ENCODE data around the gene MYO5B.

Gene MYO5B

DNA sequence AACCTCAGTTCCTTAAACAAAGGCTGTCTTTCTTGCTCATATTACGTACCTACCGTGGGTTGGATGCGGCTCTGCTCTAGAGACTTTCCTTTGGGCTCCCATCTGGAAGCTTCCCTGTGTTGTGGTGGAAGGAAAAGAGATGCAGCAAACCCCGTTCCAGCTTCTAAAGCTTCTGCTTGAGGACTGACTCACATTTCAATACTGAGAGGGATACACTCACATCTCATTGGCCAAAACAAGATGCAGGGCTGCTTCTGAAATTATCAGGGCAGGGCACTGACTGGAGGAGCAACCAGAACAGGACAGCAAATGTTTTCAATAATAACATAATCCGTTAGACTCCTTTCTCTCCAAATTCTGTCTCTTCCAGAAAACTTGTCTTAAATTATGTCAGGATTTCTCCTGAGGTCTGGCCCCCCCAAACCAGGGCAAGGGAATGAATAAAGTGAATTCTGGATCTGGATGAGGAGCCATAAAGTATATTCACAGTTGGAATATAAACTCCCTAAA, 4.5 kb upstream of the MYO5B start:
- no peaks in the 10 kb centered on the region for H3K36me3 ChIP-seq (ENCODE audit: control insufficient read depth, insufficient read depth, low read length)
- peaks cover 11% of the 10 kb centered on the region for H3K27me3 ChIP-seq (ENCODE audit: control insufficient read depth, insufficient read depth, low read length)
- H3K9ac ChIP-seq (ENCODE audit: low read length): no peak overlapping the region
- H3K4me1 ChIP-seq (ENCODE audit: control insufficient read depth, insufficient read depth, low read length): no peaks in the 10 kb centered on the region
- no peak overlapping the region for H3K27ac ChIP-seq (ENCODE audit: low read depth, low read length)
- no peak overlapping the region for H3K4me3 ChIP-seq (ENCODE audit: low read length)

- Histone ChIP-seq H3K9ac (ENCODE audit: low read length) (no peak overlapping the region), H3K36me3 (ENCODE audit: control insufficient read depth, insufficient read depth, low read length) (no peaks in the 10 kb centered on the region), H3K27ac (ENCODE audit: low read depth, low read length) (no peak overlapping the region), H3K27me3 (ENCODE audit: control insufficient read depth, insufficient read depth, low read length) (peaks cover 19% of the 10 kb centered on the region), H3K4me1 (ENCODE audit: control insufficient read depth, insufficient read depth, low read length) (no peaks in the 10 kb centered on the region), H3K4me3 (ENCODE audit: low read length) (no peak overlapping the region)
Observed at GRCh38 chr18:50196261-50196660, 1.3 kb upstream of the MYO5B start.

DNA sequence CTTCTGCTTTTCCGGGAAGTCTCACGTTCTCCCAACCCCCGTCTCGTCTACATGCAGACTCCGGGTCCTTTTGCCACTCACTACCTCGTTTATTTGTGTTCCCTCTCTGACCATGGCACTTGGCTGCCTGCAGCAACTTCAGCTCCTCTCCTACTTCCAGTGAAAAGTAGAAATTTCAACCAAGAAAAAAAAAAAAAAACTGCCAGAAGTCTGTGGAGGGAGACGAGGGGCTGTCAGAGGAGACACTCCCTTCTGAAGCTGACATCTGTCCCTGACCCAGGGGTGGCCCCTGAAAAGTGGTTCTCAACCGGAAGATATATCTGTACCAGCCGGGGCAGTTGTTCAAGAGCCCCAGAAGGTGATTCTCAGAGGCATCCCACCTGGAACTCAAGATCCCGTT, 742 bp upstream of the MYO5B start:
- no peak overlapping the region for H3K27ac ChIP-seq (ENCODE audit: low read depth, low read length)
- H3K4me3 ChIP-seq (ENCODE audit: low read length): peak overlapping the region; percentile 45
- no peaks in the 10 kb centered on the region for H3K36me3 ChIP-seq (ENCODE audit: control insufficient read depth, insufficient read depth, low read length)
- H3K9ac ChIP-seq (ENCODE audit: low read length): no peak overlapping the region
- no peaks in the 10 kb centered on the region for H3K4me1 ChIP-seq (ENCODE audit: control insufficient read depth, insufficient read depth, low read length)
- H3K27me3 ChIP-seq (ENCODE audit: control insufficient read depth, insufficient read depth, low read length): peaks cover 19% of the 10 kb centered on the region

DNA sequence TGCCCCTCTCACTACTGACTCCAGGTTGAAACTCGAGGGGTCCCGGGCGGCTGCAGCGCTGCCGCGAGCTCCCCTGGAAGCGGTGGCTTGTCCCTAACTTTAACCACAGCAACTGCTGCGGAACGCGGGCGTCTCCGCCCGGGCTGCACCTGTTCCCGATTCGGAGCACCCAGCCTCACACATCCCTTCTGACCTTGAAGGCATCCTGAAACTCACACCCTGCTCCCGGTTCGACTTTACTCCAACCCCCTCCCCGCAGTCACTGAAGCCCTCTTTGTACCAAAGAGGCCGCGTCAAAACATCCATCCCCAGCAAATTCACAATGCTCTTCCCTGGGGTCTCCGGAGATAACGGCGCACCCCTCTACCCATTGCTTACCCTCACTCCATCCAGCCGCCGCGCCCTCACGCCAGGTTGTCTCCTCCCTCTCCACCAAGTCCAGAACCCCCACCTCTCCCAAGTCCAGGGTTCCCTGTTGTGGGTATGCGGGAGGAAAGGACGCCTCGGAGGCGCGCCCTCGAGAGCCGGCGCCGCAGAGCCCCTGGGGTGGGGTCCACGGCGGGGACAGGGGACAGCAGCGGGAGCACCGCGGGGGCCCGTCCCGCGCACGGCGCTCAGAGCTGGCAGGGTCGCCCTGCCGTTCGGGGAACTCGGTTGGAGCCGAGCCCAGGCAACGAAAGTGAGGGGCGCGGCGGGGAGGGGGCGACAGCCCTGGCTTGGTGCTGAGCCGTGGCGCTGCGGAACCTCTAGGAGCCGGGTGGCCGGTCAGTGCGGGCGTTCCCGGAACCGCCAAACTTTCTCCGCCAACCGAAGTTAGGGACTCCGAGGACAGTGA, 934 bp downstream of the MYO5B start:
- Histone ChIP-seq H3K4me3 (ENCODE audit: low read length) (peak overlapping the region; percentile 60), H3K4me1 (ENCODE audit: control insufficient read depth, insufficient read depth, low read length) (no peaks in the 10 kb centered on the region), H3K9ac (ENCODE audit: low read length) (peak overlapping the region; percentile 16), H3K36me3 (ENCODE audit: control insufficient read depth, insufficient read depth, low read length) (no peaks in the 10 kb centered on the region), H3K27me3 (ENCODE audit: control insufficient read depth, insufficient read depth, low read length) (peaks cover 19% of the 10 kb centered on the region), H3K27ac (ENCODE audit: low read depth, low read length) (no peak overlapping the region)

DNA sequence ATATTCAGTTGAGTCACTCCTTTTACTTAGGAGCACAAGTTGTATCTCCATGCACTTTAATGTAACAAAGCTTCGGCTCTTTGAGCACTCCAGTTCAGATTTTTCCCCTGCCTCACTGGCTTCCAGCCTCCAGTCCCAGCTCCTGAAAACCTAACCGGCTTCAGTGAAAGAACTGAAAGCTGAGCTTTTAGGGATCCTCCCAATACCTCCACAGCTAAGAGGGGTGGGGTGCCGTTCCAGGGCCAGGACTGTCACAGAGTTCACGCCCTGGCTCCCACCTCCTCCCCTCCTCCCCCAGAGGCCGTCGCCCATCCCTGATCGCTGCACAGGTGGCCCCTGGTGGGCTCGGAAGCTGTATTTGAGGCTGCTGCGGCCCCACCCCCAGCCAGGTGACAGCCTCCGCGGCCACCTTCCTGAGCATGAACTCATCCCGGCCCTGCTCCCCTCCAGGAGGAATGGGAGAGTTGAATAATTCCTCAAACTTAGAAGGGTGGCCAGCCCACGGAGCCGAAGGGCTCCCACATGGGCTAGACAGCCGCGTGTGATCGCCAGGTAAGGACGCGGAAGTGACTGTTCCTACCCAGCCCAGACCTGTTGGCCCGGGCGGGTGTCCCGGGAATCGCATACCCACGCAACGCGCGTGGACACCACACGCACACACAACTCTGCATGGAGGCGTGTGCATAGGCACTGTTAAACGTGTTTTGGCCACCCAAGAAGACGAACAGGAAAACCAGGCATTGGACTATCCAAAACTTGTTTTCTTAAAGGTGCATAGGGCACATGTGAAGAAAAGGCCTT, 1.8 kb downstream of the MYO5B start:
- H3K9ac ChIP-seq (ENCODE audit: low read length): no peak overlapping the region
- peak overlapping the region; percentile 60 for H3K4me3 ChIP-seq (ENCODE audit: low read length)
- H3K27ac ChIP-seq (ENCODE audit: low read depth, low read length): no peak overlapping the region
- peaks cover 19% of the 10 kb centered on the region for H3K27me3 ChIP-seq (ENCODE audit: control insufficient read depth, insufficient read depth, low read length)
- no peaks in the 10 kb centered on the region for H3K36me3 ChIP-seq (ENCODE audit: control insufficient read depth, insufficient read depth, low read length)
- H3K4me1 ChIP-seq (ENCODE audit: control insufficient read depth, insufficient read depth, low read length): no peaks in the 10 kb centered on the region

- H3K27me3 ChIP-seq (ENCODE audit: control insufficient read depth, insufficient read depth, low read length): peaks cover 14% of the 10 kb centered on the region
- H3K36me3 ChIP-seq (ENCODE audit: control insufficient read depth, insufficient read depth, low read length): no peaks in the 10 kb centered on the region
- no peak overlapping the region for H3K27ac ChIP-seq (ENCODE audit: low read depth, low read length)
- H3K9ac ChIP-seq (ENCODE audit: low read length): no peak overlapping the region
- no peak overlapping the region for H3K4me3 ChIP-seq (ENCODE audit: low read length)
- H3K4me1 ChIP-seq (ENCODE audit: control insufficient read depth, insufficient read depth, low read length): no peaks in the 10 kb centered on the region
Observed at GRCh38 chr18:50190926-50191325, 4.0 kb downstream of the MYO5B start.

DNA sequence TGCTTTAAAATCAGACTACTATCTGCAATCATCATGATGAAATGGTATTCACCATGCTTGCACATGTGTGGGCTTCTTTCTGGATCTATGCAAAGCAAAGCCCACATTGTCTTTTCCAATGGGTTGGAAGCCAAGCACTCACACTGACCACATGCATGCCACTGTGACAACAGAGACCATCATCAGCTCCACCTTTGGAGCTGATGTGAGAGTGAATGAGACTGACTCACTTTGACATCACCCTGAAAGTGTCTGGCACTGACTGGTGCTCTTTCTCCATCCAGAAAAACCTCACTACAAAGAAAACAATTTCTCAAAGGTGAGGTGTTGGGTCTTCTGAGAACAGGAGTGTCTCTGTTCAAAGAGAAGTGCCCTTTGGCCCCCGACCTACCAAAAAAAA, 4.7 kb downstream of the MYO5B start:
- Histone ChIP-seq H3K9ac (ENCODE audit: low read length) (no peak overlapping the region), H3K4me1 (ENCODE audit: control insufficient read depth, insufficient read depth, low read length) (no peaks in the 10 kb centered on the region), H3K27ac (ENCODE audit: low read depth, low read length) (no peak overlapping the region), H3K27me3 (ENCODE audit: control insufficient read depth, insufficient read depth, low read length) (peaks cover 8% of the 10 kb centered on the region), H3K4me3 (ENCODE audit: low read length) (no peak overlapping the region), H3K36me3 (ENCODE audit: control insufficient read depth, insufficient read depth, low read length) (no peaks in the 10 kb centered on the region)

GRCh38 chr18:50189160-50189559, 5.8 kb downstream of the MYO5B start:
- H3K27me3 ChIP-seq (ENCODE audit: control insufficient read depth, insufficient read depth, low read length): peaks cover 8% of the 10 kb centered on the region

DNA sequence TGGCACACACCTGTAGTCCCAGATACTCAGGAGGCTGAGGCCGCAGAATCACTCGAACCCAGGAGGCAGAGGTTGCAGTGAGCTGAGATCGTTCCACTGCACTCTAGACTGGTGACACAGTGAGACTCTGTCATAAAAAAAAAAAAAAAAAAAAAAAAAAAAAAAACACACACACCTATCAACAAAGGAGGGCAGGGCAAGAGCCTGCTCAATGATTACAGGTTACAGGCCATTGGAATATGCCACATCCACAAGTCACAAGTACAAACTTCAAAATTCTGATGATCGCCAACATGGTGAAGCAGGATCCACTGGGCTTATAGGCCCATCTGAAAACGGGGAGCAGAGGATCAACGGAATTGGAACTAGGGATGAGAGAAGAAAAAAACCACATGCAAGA, 6.3 kb downstream of the MYO5B start:
- Histone ChIP-seq H3K27me3 (ENCODE audit: control insufficient read depth, insufficient read depth, low read length) (peaks cover 7% of the 10 kb centered on the region), H3K4me1 (ENCODE audit: control insufficient read depth, insufficient read depth, low read length) (no peaks in the 10 kb centered on the region), H3K27ac (ENCODE audit: low read depth, low read length) (no peak overlapping the region), H3K36me3 (ENCODE audit: control insufficient read depth, insufficient read depth, low read length) (no peaks in the 10 kb centered on the region), H3K9ac (ENCODE audit: low read length) (no peak overlapping the region), H3K4me3 (ENCODE audit: low read length) (no peak overlapping the region)

More at GRCh38 chr18:50189160-50189559, 5.8 kb downstream of the MYO5B start:
- Histone ChIP-seq H3K9ac (ENCODE audit: low read length) (no peak overlapping the region), H3K36me3 (ENCODE audit: control insufficient read depth, insufficient read depth, low read length) (no peaks in the 10 kb centered on the region), H3K4me3 (ENCODE audit: low read length) (no peak overlapping the region), H3K4me1 (ENCODE audit: control insufficient read depth, insufficient read depth, low read length) (no peaks in the 10 kb centered on the region), H3K27ac (ENCODE audit: low read depth, low read length) (no peak overlapping the region)

DNA sequence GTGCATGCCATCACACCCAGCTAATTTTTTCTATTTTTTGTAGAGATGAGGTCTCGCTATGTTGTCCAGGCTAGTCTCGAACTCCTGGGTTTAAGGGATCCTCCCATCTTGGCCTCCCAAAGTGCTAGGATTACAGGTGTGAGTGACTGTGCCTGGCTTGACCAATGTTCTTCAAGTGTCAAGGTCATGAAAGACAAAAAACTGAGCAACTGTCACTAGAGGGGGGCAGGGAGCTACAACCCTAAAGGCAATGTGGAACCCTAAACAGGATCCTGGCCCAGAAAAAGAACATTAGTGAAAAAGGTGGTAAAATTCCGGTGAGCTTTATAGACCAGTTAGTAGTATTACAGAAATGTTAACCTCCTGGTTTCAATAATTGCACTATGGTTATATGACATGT, 7.3 kb downstream of the MYO5B start:
- no peak overlapping the region for H3K9ac ChIP-seq (ENCODE audit: low read length)
- H3K36me3 ChIP-seq (ENCODE audit: control insufficient read depth, insufficient read depth, low read length): no peaks in the 10 kb centered on the region
- no peaks in the 10 kb centered on the region for H3K4me1 ChIP-seq (ENCODE audit: control insufficient read depth, insufficient read depth, low read length)
- H3K27me3 ChIP-seq (ENCODE audit: control insufficient read depth, insufficient read depth, low read length): no peaks in the 10 kb centered on the region
- H3K27ac ChIP-seq (ENCODE audit: low read depth, low read length): no peak overlapping the region
- no peak overlapping the region for H3K4me3 ChIP-seq (ENCODE audit: low read length)

GRCh38 chr18:50186385-50186784, 8.6 kb downstream of the MYO5B start:
- H3K4me3 ChIP-seq (ENCODE audit: low read length): no peak overlapping the region
- no peaks in the 10 kb centered on the region for H3K27me3 ChIP-seq (ENCODE audit: control insufficient read depth, insufficient read depth, low read length)
- H3K27ac ChIP-seq (ENCODE audit: low read depth, low read length): no peak overlapping the region
- H3K36me3 ChIP-seq (ENCODE audit: control insufficient read depth, insufficient read depth, low read length): no peaks in the 10 kb centered on the region
- H3K9ac ChIP-seq (ENCODE audit: low read length): no peak overlapping the region
- H3K4me1 ChIP-seq (ENCODE audit: control insufficient read depth, insufficient read depth, low read length): no peaks in the 10 kb centered on the region

GRCh38 chr18:50183556-50183955, 11.4 kb downstream of the MYO5B start:
- Histone ChIP-seq H3K27ac (ENCODE audit: low read depth, low read length) (no peak overlapping the region), H3K9ac (ENCODE audit: low read length) (no peak overlapping the region), H3K36me3 (ENCODE audit: control insufficient read depth, insufficient read depth, low read length) (no peaks in the 10 kb centered on the region), H3K27me3 (ENCODE audit: control insufficient read depth, insufficient read depth, low read length) (no peaks in the 10 kb centered on the region), H3K4me1 (ENCODE audit: control insufficient read depth, insufficient read depth, low read length) (no peaks in the 10 kb centered on the region), H3K4me3 (ENCODE audit: low read length) (no peak overlapping the region)

Data from rectal smooth muscle tissue (tissue), 1 donor.